SW 1271 (cell line): ENCODE measurements around the gene SRMS.
A peak's percentile ranks its signal among the peaks of the same experiment; 100 is the strongest.

Source experiments
- DNase-seq, 2 experiments: peaks; one replicate each; lab custom pipeline; 2025; lab: John Stamatoyannopoulos, UW

SRMS gene

GRCh38 chr20:63547725-63548480 is at the start of gene SRMS:
SRMS (minus strand) TSS chr20:63547749; CDS start chr20:63547463, 286 bp downstream.
- DNase-seq: no peak

GRCh38 chr20:63596423-63596822 is 48.9 kb upstream of the SRMS start:
- DNase-seq: no peak

- DNase-seq: no peak
These were observed 48.0 kb upstream of the SRMS start for GRCh38 chr20:63595416-63596127.

- no peak for DNase-seq
These were observed 46.6 kb upstream of the SRMS start for GRCh38 chr20:63594043-63594561.

GRCh38 chr20:63592661-63593060 is 45.1 kb upstream of the SRMS start:
- DNase-seq: no peak

GRCh38 chr20:63591786-63592355 is 44.3 kb upstream of the SRMS start:
- no peak for DNase-seq

- no peak for DNase-seq
These were observed 43.6 kb upstream of the SRMS start for GRCh38 chr20:63591147-63591533.

- no peak for DNase-seq
These were observed 42.9 kb upstream of the SRMS start for GRCh38 chr20:63590218-63591146.

GRCh38 chr20:63589261-63590217 is 42.0 kb upstream of the SRMS start:
- DNase-seq: no peak

GRCh38 chr20:63588641-63589041 is 41.1 kb upstream of the SRMS start:
- DNase-seq: no peak

- DNase-seq: no peak
These were observed 40.4 kb upstream of the SRMS start for GRCh38 chr20:63587776-63588591.

GRCh38 chr20:63587256-63587655 is 39.7 kb upstream of the SRMS start:
- DNase-seq: no peak

GRCh38 chr20:63586797-63587196 is 39.2 kb upstream of the SRMS start:
- no peak for DNase-seq

GRCh38 chr20:63585616-63586565 is 38.3 kb upstream of the SRMS start:
- DNase-seq: no peak

- no peak for DNase-seq
These were observed 35.0 kb upstream of the SRMS start for GRCh38 chr20:63582382-63583063.

GRCh38 chr20:63580796-63581461 is 33.4 kb upstream of the SRMS start:
- DNase-seq: peak; percentile 17 to 21

- no peak for DNase-seq
These were observed 31.6 kb upstream of the SRMS start for GRCh38 chr20:63579017-63579694.
